Measurements from ENCODE around the gene PARM1.

GRCh38 chr4:75040703-75041102 is 107.8 kb downstream of the PARM1 start:
- TF ChIP-seq POLR2AphosphoS5 (IDR thresholded peaks at IDR 0.05; ENCODE audit: low read depth) (no peak), CTCF (conservative IDR thresholded peaks at IDR 0.05; ENCODE audit: low read depth in 2 of 2) (no peak), EZH2phosphoT487 (IDR thresholded peaks at IDR 0.05; ENCODE audit: unreplicated experiment) (no peak), REST (IDR thresholded peaks at IDR 0.05; ENCODE audit: unreplicated experiment) (no peak), EZH2 (IDR thresholded peaks at IDR 0.05; ENCODE audit: low read depth, unreplicated experiment) (no peak), NANOG (IDR thresholded peaks at IDR 0.05; ENCODE audit: borderline replicate concordance) (no peak), ZNF331 (CRISPR knock-in tag; IDR thresholded peaks at IDR 0.05; ENCODE audit: low read depth) (no peak)
